Activated B cell treated with CpG ODN at 0.5 μM for 24 hours (primary cell): ENCODE measurements around the gene TM9SF2. TPM values are rescaled to one million over a fixed set of nuclear protein-coding genes. Genes with fewer than 3 reads are reported as not detected.

Experiments used
- ATAC-seq: fragments of 200-7000 bp; cut with Tn5 transposase; one replicate; pipeline ENCODE4 v1.10.0; 2021; ENCODE audit warnings: low read depth, mild to moderate bottlenecking, moderate library complexity
- CTCF ChIA-PET: fragments of 350-600 bp; sonication (Branson Sonifier 250); formaldehyde crosslinking; loops from one replicate; lab custom pipeline; 2021; ENCODE audit warnings: antibody characterized with exemption; lab: Charles Lee
- POLR2A ChIA-PET: fragments of 350-600 bp; sonication (Branson Sonifier 250); formaldehyde crosslinking; loops from one replicate; lab custom pipeline; 2021; ENCODE audit warnings: antibody characterized with exemption; lab: Charles Lee
- DNase-seq: peaks from one replicate; pipeline ENCODE4 v3.0.0; 2022
- H3K27ac Mint-ChIP-seq: one replicate; pipeline ENCODE4 v1.8.0; 2020; ENCODE audit warnings: mixed read lengths
- H3K27me3 Mint-ChIP-seq: one replicate; pipeline ENCODE4 v1.8.0; 2021; ENCODE audit warnings: mixed read lengths
- H3K36me3 Mint-ChIP-seq: one replicate; pipeline ENCODE4 v1.8.0; 2021; ENCODE audit warnings: low read depth, mixed read lengths
- H3K4me1 Mint-ChIP-seq: one replicate; pipeline ENCODE4 v1.8.0; 2021; ENCODE audit warnings: mixed read lengths
- H3K4me3 Mint-ChIP-seq: one replicate; pipeline ENCODE4 v1.8.0; 2020; ENCODE audit warnings: mild to moderate bottlenecking, mixed read lengths
- H3K9me3 Mint-ChIP-seq: one replicate; pipeline ENCODE4 v1.8.0; 2020; ENCODE audit warnings: mixed read lengths
- intact Hi-C: fragments of 100-400 bp; cut with micrococcal nuclease; formaldehyde crosslinking; loops from one replicate; pipeline ENCODE4 v1.15.1; 2024
- total RNA-seq: library from RNA; stranded (reverse); gene quantifications from 2 replicates; pipeline ENCODE4 v1.2.3, GENCODE V29; 2022
- TF ChIP-seq, protein P1 (sequence below): fragments of 200-600 bp; IDR thresholded peaks from one replicate; pipeline ENCODE4 v1.8.0; 2022; ENCODE audit warnings: antibody characterized with exemption, mild to moderate bottlenecking

TM9SF2 gene
- total RNA-seq, 1 donor from 2014 or later: 76.0 TPM

DNA sequence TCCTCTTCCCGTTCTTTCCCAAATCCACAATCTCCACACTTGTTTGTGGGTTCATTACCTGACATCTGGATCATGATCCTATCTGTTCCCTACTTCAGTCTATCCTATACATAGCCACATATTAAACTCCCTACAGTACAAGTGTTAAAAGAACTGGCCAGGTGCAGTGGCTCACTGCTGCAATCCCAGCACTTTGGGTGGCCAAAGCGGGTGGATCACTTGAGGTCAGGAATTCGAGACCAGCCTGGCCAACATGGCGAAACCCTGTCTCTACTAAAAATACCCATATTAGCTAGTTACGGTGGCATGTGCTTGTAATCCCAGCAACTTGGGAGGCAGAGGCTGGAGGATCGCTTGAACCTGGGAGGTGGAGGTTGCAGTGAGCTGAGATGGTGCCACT lies 88.3 kb downstream of the TM9SF2 start:
- ATAC-seq (no peak), DNase-seq (no peak)
- intact Hi-C loops: no loop called here
- no peak overlapping the region for H3K27ac Mint-ChIP-seq
- H3K36me3 Mint-ChIP-seq: no peaks in the 10 kb centered on the region
- ChIA-PET CTCF (no interaction called here), POLR2A (no interaction called here)
- H3K4me1 Mint-ChIP-seq: no peaks in the 10 kb centered on the region
- no peak overlapping the region for H3K4me3 Mint-ChIP-seq
- H3K9me3 Mint-ChIP-seq: no peaks in the 10 kb centered on the region
- H3K27me3 Mint-ChIP-seq: no peaks in the 10 kb centered on the region
- TF ChIP-seq, protein P1, sequence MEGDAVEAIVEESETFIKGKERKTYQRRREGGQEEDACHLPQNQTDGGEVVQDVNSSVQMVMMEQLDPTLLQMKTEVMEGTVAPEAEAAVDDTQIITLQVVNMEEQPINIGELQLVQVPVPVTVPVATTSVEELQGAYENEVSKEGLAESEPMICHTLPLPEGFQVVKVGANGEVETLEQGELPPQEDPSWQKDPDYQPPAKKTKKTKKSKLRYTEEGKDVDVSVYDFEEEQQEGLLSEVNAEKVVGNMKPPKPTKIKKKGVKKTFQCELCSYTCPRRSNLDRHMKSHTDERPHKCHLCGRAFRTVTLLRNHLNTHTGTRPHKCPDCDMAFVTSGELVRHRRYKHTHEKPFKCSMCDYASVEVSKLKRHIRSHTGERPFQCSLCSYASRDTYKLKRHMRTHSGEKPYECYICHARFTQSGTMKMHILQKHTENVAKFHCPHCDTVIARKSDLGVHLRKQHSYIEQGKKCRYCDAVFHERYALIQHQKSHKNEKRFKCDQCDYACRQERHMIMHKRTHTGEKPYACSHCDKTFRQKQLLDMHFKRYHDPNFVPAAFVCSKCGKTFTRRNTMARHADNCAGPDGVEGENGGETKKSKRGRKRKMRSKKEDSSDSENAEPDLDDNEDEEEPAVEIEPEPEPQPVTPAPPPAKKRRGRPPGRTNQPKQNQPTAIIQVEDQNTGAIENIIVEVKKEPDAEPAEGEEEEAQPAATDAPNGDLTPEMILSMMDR: no peak

DNA sequence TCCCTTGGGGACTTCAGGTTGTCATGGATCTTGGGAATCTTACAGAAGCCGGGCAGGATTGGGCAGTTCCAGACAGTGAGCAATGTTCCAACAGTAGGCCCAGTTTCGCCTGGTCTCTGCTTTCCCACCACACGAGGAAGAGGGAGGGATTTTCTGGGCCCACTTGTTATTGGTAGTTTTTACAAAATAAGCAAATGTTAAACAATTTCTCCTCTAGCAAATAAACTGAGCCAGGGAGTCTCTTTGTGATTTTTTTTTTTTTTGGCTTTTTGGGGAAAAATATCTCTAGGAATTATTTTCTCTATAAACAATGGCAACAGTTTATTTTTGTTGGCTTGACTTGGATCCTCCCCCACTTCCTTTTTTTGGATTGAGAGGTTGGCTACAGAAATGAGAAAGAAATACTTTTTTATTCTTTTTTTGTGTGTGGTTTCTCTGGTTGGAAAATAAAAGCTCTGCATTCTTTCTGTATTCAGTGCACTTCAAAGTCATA lies 89.3 kb downstream of the TM9SF2 start:
- no peaks in the 10 kb centered on the region for H3K27me3 Mint-ChIP-seq
- intact Hi-C loops: no loop called here
- CTCF ChIA-PET: interaction anchor here (0.6 kb wide), 1 partner anchor 24 kb away, joined by 3 read pairs; no protein-coding TSS in a partner anchor
- POLR2A ChIA-PET: no interaction called here
- DNase-seq (no peak), ATAC-seq (no peak)
- no peaks in the 10 kb centered on the region for H3K9me3 Mint-ChIP-seq
- TF ChIP-seq, protein P1: no peak
- no peaks in the 10 kb centered on the region for H3K4me1 Mint-ChIP-seq
- no peak overlapping the region for H3K27ac Mint-ChIP-seq
- no peak overlapping the region for H3K4me3 Mint-ChIP-seq
- H3K36me3 Mint-ChIP-seq: no peaks in the 10 kb centered on the region

DNA sequence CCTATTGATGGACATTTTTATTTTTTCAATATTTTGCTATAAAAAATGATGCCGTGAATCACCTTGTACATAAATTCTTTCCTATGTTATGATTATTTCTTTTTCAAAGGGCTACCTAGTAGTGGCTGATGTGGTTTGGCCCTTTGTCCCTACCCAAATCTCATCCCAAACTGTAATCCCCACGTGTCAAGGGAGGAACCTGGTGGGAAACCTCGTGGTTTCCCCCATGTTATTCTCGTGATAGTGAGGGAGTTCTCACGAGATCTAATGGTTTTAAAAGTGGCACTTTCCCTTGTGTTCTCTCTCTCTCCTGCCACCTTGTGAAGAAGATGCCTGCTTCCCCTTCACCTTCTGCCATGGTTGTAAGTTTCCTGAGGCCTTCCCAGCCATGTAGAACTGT lies 94.9 kb downstream of the TM9SF2 start:
- ChIA-PET POLR2A (no interaction called here), CTCF (no interaction called here)
- DNase-seq (no peak), ATAC-seq (no peak)
- Mint-ChIP-seq H3K4me1 (peaks cover 4% of the 10 kb centered on the region), H3K27me3 (no peaks in the 10 kb centered on the region), H3K4me3 (no peak overlapping the region), H3K27ac (no peak overlapping the region), H3K9me3 (no peaks in the 10 kb centered on the region), H3K36me3 (no peaks in the 10 kb centered on the region)
- TF ChIP-seq, protein P1: no peak
- intact Hi-C loops: no loop called here

DNA sequence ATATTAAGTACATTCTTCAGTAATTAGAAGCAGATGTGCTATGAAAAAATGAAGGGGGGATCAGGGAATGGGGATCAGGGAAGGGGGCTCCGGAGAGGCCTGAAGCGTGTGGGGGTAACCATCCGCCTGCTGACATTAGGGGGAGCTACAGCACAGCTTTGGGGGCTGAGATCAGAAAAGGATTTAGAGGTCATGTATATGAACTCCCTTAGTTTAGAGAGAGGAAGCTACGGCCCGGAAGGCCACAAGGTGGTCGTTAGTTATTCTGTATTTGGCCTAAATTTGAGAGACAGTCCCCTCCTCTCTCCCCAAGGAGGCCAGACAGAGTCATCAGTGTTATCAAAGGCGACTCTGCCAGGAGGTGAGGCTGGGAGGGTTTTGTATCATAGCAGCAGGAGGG lies 99.0 kb downstream of the TM9SF2 start:
- POLR2A ChIA-PET: no interaction called here
- H3K27me3 Mint-ChIP-seq: no peaks in the 10 kb centered on the region

DNA sequence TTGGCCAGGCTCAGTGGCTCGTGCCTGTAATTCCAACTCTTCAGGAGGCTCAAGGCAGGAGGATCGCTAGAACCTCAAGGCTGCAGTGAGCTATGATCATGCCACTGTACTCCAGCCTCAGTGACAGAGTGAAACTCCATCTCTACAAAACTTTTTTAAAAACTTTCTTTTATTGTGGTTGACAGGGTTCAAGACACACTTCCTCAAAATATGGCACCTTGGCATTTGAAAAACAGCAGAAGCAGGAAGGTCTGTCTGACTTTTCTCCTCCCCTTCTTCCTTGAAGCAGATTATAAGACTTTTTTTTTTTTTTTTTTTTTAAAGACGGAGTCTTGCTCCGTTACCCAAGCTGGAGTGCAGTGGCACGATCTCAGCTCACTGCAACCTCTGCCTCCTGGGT lies 100.3 kb downstream of the TM9SF2 start:
- intact Hi-C loops: loop anchor here (10.0 kb wide), 1 partner anchor 1027 kb away; the partner anchor contains the start of gene STK24
- TF ChIP-seq, protein P1: no peak
- DNase-seq (no peak), ATAC-seq (no peak)
- ChIA-PET POLR2A (interaction anchor here (0.6 kb wide), 1 partner anchor 100 kb away, joined by 3 read pairs; no protein-coding TSS in a partner anchor), CTCF (no interaction called here)
- Mint-ChIP-seq H3K27me3 (no peaks in the 10 kb centered on the region), H3K36me3 (peaks cover 3% of the 10 kb centered on the region), H3K9me3 (no peaks in the 10 kb centered on the region), H3K4me3 (no peak overlapping the region), H3K4me1 (peaks cover 27% of the 10 kb centered on the region), H3K27ac (no peak overlapping the region)

More for the DNA sequence above, 99.0 kb downstream of the TM9SF2 start:
- peaks cover 18% of the 10 kb centered on the region for H3K4me1 Mint-ChIP-seq
- ATAC-seq: no peak
- DNase-seq: no peak
- intact Hi-C loops: loop anchor here (10.0 kb wide), 1 partner anchor 1026 kb away; the partner anchor contains the start of gene STK24
- no peaks in the 10 kb centered on the region for H3K9me3 Mint-ChIP-seq
- CTCF ChIA-PET: no interaction called here
- TF ChIP-seq, protein P1: no peak
- H3K27ac Mint-ChIP-seq: no peak overlapping the region
- no peaks in the 10 kb centered on the region for H3K36me3 Mint-ChIP-seq
- H3K4me3 Mint-ChIP-seq: no peak overlapping the region
